ENCODE results near the gene APOA5.

DNA sequence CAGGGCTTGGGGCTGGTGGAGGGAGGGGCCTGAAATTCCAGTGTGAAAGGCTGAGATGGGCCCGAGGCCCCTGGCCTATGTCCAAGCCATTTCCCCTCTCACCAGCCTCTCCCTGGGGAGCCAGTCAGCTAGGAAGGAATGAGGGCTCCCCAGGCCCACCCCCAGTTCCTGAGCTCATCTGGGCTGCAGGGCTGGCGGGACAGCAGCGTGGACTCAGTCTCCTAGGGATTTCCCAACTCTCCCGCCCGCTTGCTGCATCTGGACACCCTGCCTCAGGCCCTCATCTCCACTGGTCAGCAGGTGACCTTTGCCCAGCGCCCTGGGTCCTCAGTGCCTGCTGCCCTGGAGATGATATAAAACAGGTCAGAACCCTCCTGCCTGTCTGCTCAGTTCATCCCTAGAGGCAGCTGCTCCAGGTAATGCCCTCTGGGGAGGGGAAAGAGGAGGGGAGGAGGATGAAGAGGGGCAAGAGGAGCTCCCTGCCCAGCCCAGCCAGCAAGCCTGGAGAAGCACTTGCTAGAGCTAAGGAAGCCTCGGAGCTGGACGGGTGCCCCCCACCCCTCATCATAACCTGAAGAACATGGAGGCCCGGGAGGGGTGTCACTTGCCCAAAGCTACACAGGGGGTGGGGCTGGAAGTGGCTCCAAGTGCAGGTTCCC lies 38.0 kb upstream of the APOA5 start, which contains the start of gene APOC3:
- no peak for TF ChIP-seq EZH2 (IDR thresholded peaks at IDR 0.05; ENCODE audit: insufficient read depth, poor library complexity, severe bottlenecking)
- no peak for TF ChIP-seq EZH2phosphoT487 (IDR thresholded peaks at IDR 0.05; ENCODE audit: insufficient read depth, low read depth)

All from GM23248 (cell line).